SH-SY5Y (cell line): ENCODE results near the gene PTGER3.

ENCODE experiments used
- GATA2 ChIP-seq: IDR thresholded peaks from 2 replicates; pipeline ENCODE4 v1.6.1; 2011; ENCODE audit warnings: mild to moderate bottlenecking, low read depth, low read length
- GATA3 ChIP-seq: IDR thresholded peaks from 2 replicates; pipeline ENCODE4 v1.6.1; 2011; ENCODE audit warnings: low read depth, mild to moderate bottlenecking, low read length, moderate library complexity

DNA sequence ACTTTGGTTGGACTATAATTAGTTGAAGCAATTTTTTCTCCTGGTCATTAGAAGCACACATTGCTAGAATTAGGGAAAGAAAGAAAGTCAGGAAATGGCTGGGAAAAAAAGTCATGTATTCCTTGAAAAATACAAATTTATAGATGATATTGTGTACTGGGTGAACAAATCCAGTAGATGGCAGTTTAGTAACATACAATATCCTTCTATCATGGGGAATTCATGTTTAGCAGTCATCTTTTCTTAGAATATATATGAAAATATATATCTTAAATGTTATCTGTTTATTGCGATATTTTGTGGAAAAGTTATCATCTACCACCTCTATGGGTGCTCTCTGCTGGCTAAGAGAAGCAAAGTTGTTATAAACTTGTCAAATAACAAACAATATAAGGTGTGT, 46.3 kb upstream of the PTGER3 start:
- TF ChIP-seq GATA3 (no peak), GATA2 (no peak)
